Rectal smooth muscle tissue (tissue), 1 donor: ENCODE data around the gene LRMDA.

Experiments
- H3K27ac ChIP-seq: one replicate; pipeline ENCODE4 v1.7.0; 2013; ENCODE audit warnings: low read depth, low read length, inconsistent platforms
- H3K27me3 ChIP-seq: one replicate; pipeline ENCODE4 v1.7.0; 2013; ENCODE audit warnings: low read length; ENCODE audit not compliant: control insufficient read depth, insufficient read depth
- H3K36me3 ChIP-seq: one replicate; pipeline ENCODE4 v1.7.0; 2013; ENCODE audit warnings: low read length; ENCODE audit not compliant: control insufficient read depth, insufficient read depth
- H3K4me1 ChIP-seq: one replicate; pipeline ENCODE4 v1.7.0; 2013; ENCODE audit warnings: low read length; ENCODE audit not compliant: control insufficient read depth, insufficient read depth
- H3K4me3 ChIP-seq: one replicate; pipeline ENCODE4 v1.7.0; 2013; ENCODE audit warnings: low read length
- H3K9ac ChIP-seq: one replicate; pipeline ENCODE4 v1.7.0; 2013; ENCODE audit warnings: low read length

The LRMDA gene

DNA sequence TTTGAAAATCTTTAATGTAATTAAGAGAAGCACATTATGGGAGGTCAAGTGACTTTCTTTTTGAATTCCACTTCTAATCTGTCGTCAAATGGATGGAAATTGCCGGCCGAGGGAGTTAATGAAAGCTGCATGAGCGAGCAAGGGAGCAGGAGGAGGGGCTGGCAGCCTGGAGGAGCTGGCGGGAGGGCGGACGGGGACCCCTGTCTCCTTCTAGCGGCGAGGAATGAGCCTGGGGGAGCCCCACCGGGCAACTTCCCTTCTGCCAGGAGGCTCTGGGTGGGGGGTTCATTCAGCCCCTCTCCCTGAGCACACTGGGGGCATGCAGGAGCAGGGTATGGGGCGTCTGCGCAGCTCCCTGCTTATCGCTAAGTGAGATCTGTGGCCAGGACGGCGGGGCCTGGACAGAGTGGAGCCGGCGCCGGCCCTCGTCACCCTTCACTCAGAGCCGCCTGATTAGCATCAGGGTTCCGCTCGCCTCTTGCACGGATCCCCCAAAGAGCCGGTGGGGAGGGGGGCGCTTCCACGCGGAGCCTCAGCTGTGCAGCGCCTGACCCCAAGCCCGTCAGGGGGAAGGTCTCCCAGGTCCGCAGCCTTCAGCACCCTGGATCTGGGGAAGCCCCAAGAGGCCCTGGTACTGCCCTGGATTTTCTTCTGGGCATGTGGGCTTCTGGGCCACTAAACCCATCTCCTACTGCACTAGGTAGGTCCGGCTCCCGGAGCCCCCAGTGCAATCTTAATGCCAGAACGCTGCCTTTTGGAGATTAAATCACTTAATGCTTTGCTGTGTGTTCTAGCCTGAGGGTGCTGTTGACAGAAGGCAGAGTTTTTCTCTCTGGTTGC is 680.8 kb downstream of the LRMDA start:
- Histone ChIP-seq H3K36me3 (no peaks in the 10 kb centered on the region), H3K9ac (no peak overlapping the region), H3K27ac (no peak overlapping the region), H3K4me1 (no peaks in the 10 kb centered on the region), H3K27me3 (no peaks in the 10 kb centered on the region), H3K4me3 (no peak overlapping the region)

DNA sequence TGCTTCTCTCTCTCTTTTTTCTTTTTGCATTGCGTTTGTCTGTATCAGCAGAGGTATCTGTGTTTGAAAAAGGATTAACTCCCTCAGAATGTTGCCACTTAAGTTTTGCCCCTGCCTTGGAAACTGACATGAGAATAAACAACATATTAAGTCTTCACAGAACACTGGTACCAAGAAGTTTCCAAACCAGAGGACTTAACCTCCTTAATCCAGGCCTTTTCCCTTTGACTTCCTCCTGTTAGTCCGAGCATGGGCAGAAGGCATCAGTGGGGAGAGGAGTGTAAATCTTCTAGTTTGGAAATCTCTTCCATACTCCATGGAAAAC is 681.4 kb downstream of the LRMDA start:
- Histone ChIP-seq H3K36me3 (no peaks in the 10 kb centered on the region), H3K4me3 (no peak overlapping the region), H3K27me3 (no peaks in the 10 kb centered on the region), H3K27ac (no peak overlapping the region), H3K9ac (no peak overlapping the region), H3K4me1 (no peaks in the 10 kb centered on the region)

DNA sequence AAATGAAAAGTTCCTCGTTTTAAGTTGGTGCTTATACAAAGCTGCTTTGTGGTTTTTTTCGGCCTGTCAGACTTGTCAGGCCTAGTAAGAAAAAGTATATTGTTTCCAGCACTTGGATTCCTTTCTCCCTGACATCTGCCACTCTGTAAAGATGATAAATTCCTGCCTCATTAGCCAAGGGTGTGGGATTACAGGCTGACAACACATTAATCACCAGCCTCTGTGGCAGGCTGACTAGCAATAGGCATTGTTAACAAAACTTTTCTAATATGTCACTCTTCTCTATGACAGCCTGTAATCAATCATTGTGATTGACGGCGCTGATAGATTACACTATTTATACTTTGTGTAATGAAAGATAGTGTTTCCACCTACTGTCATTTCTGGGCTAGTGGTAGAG is 682.5 kb downstream of the LRMDA start:
- no peak overlapping the region for H3K4me3 ChIP-seq
- no peaks in the 10 kb centered on the region for H3K4me1 ChIP-seq
- H3K36me3 ChIP-seq: no peaks in the 10 kb centered on the region
- H3K9ac ChIP-seq: no peak overlapping the region
- no peak overlapping the region for H3K27ac ChIP-seq
- no peaks in the 10 kb centered on the region for H3K27me3 ChIP-seq

DNA sequence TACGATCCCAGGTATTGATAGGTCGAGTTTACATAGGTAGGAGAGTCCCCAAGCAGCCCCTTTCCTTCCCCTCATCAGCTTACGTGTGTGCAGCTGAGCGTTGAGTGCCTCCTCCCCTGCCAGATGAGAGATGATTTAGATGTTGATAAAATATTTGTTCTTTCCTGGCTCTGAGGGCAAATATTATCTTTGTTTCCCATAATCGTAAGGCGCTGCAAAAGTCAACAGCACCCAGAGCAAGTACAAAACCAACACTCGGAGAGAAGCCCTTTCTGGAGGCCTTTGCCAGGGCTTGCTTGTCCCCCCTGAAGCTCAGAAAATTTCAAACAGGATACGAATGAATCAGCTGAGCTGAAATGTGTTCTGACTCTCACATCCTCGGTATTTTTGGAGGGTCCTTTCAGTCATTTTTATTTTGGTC is 683.2 kb downstream of the LRMDA start:
- Histone ChIP-seq H3K4me3 (no peak overlapping the region), H3K27me3 (no peaks in the 10 kb centered on the region), H3K4me1 (no peaks in the 10 kb centered on the region), H3K27ac (no peak overlapping the region), H3K9ac (no peak overlapping the region), H3K36me3 (no peaks in the 10 kb centered on the region)

DNA sequence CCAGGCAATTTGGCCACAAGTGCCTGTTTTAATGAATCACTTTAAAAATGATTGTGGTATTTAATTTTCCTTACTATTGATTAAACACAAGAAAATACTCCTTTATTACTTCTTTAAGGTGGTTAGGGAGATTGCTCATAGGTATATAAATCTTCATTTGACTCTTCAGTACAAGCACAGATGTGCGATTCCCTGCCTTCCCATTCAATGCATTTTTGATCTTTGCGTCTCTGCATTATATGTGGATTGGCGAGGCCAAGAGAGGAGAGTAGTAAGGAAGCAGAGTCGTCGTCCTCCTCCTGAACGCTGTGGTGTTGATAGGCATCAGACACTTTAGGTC is 683.7 kb downstream of the LRMDA start:
- Histone ChIP-seq H3K27me3 (no peaks in the 10 kb centered on the region), H3K27ac (no peak overlapping the region), H3K9ac (no peak overlapping the region), H3K4me3 (no peak overlapping the region), H3K4me1 (no peaks in the 10 kb centered on the region), H3K36me3 (no peaks in the 10 kb centered on the region)

DNA sequence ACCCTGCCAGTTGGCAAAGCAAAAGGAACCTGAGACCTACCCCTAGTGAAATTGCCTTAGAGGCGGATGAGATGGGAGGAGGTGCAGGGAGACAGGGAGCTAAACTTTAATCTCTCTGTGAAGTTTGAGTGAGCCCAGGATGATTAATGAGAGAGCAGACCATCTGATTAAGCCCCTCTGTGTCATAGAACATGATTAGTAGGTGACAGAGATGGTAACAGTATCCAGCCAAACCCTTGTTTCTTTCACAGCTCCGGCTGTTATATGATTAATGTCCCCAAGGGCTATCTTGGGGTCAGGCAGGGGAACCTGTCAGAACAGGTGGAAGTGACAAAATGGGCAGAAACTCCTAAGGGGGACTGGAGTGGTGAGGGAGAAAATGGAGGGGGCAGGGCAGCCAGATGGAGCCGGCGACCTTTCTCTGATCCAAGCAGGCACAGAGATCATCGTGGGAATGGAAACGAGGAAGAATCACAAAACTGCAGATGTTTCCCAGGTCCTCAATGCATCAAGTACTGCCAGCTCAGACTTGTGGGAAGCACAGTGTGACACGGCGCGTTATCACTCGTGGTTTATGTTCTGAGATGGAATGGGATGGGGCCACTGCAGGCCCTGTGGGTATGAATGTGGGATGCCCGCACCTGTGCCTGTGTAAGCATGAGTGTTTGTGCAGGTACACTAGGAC is 684.2 kb downstream of the LRMDA start:
- Histone ChIP-seq H3K4me1 (no peaks in the 10 kb centered on the region), H3K27ac (no peak overlapping the region), H3K4me3 (no peak overlapping the region), H3K36me3 (no peaks in the 10 kb centered on the region), H3K27me3 (no peaks in the 10 kb centered on the region), H3K9ac (no peak overlapping the region)

DNA sequence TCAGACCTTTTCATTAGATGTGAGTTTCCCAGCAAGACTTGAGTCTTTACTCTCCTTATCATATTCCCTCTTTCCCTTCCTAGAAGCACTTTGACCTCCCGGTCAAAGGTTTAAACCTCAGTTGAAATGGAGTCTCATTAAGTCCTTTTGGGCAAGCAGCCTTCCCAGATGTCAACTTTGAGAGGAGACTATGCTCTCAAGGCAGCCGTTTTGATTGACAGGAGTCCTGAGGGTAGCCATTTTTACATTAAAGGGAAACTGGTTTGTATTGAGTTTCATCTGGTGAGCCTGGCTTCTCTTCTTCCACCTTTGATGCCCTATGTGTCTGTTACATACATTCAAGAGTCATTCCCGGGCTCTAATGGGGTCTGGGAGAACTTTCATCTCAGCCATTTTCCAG is 685.1 kb downstream of the LRMDA start:
- Histone ChIP-seq H3K9ac (no peak overlapping the region), H3K4me3 (no peak overlapping the region), H3K36me3 (no peaks in the 10 kb centered on the region), H3K27me3 (no peaks in the 10 kb centered on the region), H3K27ac (no peak overlapping the region), H3K4me1 (no peaks in the 10 kb centered on the region)

DNA sequence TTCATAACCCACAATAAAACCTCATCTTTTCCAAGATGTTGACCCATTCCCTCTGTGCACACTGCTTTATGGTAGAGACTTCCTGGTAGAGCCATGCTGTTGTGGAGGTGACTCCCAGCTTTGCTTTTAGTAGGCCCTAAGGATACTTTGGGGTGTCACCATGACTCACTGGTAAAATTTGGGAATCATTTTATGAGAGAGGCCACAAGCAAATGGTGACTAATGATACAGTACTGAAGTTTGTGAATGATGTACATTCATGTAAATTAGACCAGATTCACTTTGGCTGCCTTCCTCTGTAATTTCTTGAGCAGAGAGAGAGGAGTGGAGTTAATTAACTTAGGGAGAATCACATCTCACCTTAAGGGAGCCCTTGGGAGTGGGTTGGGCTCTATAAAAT is 686.5 kb downstream of the LRMDA start:
- Histone ChIP-seq H3K36me3 (no peaks in the 10 kb centered on the region), H3K27ac (no peak overlapping the region), H3K27me3 (no peaks in the 10 kb centered on the region), H3K4me1 (no peaks in the 10 kb centered on the region), H3K9ac (no peak overlapping the region), H3K4me3 (no peak overlapping the region)

DNA sequence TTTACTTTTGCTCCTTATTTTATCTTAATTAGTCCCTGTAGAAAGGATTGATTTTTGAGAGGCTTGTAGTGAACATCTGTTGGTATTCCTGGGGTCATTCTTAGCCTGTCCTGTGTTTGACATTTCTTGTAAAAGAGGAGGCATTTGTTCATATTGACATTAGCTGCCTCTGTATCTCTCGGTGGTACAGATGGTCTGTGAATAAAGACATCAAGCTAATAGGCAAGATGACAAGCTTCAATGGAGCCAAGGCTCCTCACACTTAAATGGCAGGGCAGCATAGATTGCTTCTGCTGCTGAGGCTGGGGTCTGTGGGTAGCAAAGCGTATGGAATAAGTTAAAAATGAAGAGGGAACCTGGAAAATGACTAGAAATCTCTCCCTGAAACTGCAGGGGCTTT is 687.6 kb downstream of the LRMDA start:
- Histone ChIP-seq H3K4me3 (no peak overlapping the region), H3K27ac (no peak overlapping the region), H3K27me3 (no peaks in the 10 kb centered on the region), H3K9ac (no peak overlapping the region), H3K4me1 (no peaks in the 10 kb centered on the region), H3K36me3 (no peaks in the 10 kb centered on the region)

DNA sequence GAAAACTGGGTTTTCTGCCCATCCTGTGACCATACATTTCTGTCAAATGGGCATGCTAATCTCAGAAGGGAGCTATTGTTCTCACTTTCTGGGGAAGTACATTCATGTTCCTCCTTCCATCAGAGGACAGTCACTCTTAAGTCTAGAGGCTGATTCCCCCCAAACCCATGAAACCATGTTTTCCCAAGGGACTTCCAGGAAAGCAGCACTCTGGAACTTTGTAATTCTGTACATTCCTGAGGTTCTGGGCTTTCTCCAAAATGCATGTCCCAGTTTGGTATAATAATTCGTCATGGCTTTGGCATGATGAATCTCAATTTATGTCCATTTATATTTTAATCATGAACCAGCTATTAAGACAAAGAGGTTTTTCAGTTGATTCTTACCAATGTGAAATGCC is 688.1 kb downstream of the LRMDA start:
- H3K4me1 ChIP-seq: no peaks in the 10 kb centered on the region
- H3K9ac ChIP-seq: no peak overlapping the region
- no peaks in the 10 kb centered on the region for H3K36me3 ChIP-seq
- H3K27ac ChIP-seq: no peak overlapping the region
- H3K27me3 ChIP-seq: no peaks in the 10 kb centered on the region
- no peak overlapping the region for H3K4me3 ChIP-seq

DNA sequence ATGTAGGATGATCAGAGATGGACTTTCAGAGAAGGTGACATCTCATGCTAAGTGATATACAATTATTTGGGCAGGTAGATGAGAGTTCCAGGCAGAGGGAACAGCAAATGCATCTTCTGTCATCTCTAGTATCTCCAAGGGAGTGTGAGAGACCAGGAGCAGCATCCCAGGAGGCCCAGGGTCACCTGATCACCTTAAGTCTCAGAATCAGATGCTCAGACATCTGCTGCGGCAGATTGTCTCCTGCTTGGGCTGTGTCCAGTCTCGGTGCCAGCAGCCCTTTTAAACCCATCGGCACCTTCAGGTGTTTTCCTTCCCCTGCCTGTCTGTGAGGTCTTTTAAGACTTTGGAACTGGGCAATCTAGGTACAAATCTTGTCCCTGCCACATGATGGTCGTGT is 690.6 kb downstream of the LRMDA start:
- Histone ChIP-seq H3K27me3 (no peaks in the 10 kb centered on the region), H3K4me3 (no peak overlapping the region), H3K27ac (no peak overlapping the region), H3K9ac (no peak overlapping the region), H3K4me1 (no peaks in the 10 kb centered on the region), H3K36me3 (no peaks in the 10 kb centered on the region)

DNA sequence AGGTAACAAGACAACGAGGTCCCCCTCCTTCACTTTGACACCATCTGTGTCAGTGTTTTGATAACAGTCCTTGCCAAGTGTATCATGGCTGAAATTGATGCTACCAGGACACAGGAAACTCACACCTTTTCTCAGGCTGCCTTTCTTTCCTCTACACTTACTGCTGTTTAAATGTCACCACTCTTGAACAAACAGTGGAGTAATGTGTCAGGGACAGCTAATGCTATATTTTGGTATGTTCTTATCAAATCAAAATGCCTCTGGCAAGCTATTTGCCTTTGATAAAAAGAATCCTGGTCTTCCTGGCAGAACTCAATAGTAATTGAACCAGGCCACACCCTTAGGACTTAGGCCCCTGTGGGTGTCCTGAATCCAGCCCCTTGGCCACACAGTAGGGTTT is 692.9 kb downstream of the LRMDA start:
- H3K27me3 ChIP-seq: no peaks in the 10 kb centered on the region
- no peak overlapping the region for H3K9ac ChIP-seq
- H3K4me3 ChIP-seq: no peak overlapping the region
- H3K27ac ChIP-seq: no peak overlapping the region
- no peaks in the 10 kb centered on the region for H3K36me3 ChIP-seq
- no peaks in the 10 kb centered on the region for H3K4me1 ChIP-seq

DNA sequence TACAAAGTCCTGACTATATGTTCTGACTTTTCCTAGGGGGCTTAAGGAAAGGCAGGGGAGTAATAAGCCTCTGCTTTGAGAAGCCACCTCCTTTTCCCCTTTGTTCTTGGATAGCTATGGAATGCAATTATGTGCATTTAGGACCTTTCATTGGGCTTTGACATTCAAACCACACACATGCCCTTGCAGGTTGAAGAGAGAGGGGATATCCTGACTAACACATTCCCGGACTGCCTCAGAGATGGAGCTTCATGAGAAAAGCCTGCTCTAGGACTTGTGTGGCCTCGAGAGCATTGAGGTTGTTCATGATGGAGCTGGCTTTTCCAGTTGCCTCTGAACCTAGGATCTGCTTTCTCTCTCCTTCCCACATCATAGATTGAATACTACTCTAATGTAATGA is 694.5 kb downstream of the LRMDA start:
- H3K27me3 ChIP-seq: no peaks in the 10 kb centered on the region
- H3K4me3 ChIP-seq: no peak overlapping the region
- no peaks in the 10 kb centered on the region for H3K4me1 ChIP-seq
- no peak overlapping the region for H3K9ac ChIP-seq
- no peaks in the 10 kb centered on the region for H3K36me3 ChIP-seq
- H3K27ac ChIP-seq: no peak overlapping the region
